CD4-positive, alpha-beta T cell treated with Interleukin-17A for 1 hour (primary cell): ENCODE data around the gene OPCML.

Source experiments
- DNase-seq: peaks from one replicate; pipeline ENCODE4 v3.0.0-alpha.2; 2020

The OPCML gene

DNA sequence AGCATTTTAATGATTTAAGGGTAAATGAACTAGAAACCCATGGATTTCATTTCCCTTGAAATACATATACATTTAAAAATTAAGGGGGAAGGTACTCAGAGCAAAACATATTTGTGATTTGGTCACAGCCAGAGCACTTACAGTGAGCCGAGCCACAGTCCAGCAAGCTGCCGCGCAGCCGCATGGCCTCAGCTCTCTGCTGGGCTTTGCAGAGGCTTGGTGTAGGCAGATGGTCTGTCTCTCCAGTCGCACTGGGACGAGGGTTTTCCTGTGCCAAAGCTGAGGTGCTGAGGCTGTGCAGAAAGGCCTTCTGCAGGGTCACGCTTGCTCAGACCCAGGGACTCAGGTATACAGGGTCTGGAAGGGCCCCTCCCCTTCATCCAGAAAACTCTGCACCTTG lies 367.3 kb downstream of the OPCML start:
- DNase-seq: no peak

DNA sequence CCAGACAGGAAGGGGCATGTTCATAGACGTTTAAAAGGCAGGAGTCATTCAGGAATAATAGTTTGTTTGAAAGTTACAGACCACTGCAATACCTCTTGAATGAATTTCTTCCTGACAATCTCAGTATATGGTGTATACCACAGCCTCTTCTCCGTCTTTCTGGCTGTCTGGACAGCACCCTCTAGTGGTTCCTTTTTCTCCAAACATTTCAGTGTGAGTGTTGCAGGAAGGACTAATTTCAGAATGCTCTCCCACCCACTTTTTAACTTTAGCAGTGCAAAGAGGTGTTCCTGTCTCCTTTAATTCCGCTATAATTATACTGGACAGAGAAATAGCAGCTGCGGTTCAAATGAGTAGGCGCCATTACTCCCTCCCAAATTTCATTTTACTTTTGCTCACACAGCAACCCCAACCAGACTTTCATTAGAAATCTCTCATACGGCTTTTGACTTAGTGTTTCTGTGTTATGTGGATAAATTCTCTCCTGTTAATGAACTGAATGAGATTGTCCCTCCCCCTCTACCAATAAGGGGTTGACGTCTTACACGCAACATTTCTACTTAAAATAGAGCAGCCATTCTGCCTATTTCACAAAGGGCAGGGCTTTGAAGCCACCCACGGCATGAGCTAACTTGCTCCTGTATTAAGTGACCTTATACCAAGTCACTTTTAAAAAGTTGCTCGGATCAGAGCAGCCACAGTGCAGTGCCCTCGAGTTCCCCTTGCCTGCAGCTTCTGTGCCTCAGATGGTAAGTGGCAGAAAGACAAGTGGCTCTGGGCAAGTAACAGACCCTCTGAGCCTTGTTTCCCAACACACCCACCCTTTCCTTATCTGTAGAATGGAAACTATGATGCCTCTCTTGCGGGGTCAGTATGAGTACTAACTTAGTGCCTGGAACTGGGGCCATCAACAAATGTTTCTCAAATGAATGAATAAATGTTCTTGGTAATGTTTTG lies 368.6 kb downstream of the OPCML start:
- peak; percentile 10 for DNase-seq

DNA sequence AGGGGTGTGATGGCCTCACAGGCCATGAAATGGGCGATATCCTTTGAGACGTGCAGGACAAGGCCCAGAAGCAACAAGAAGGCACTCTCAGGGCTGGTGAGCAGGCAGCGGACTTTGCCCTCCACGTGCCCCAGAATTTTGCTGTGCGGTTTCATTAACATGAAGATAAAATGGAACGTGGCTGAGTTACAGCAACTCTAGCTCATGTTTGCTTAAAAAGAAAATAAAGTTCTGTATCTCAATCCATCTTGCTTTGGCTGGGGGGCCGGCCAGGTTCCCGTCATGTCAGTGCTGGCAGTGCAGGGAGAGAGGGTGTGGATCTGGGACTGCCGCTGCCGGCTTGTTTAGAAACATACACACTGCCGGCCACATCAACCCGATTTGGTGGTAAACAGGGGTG lies 370.1 kb downstream of the OPCML start:
- no peak for DNase-seq

DNA sequence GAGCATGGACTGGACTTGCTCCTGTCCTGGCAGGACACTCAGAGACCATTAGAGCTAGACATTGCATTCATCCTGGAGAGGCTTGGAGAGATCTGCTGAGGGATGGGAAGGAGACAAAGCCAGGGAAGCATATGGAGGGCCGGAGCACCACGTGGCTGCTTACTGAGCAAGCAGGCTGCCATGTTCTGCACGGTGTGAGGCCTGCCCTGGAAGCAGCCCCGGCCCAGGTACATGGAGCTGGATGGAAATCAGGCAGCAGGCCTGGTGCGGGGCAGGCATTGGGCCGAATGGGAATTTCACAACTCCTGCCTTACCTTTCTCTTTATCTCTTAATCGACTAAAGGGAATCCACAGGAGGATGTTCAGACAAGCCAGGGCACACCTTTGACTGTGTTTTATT lies 371.5 kb downstream of the OPCML start:
- no peak for DNase-seq

DNA sequence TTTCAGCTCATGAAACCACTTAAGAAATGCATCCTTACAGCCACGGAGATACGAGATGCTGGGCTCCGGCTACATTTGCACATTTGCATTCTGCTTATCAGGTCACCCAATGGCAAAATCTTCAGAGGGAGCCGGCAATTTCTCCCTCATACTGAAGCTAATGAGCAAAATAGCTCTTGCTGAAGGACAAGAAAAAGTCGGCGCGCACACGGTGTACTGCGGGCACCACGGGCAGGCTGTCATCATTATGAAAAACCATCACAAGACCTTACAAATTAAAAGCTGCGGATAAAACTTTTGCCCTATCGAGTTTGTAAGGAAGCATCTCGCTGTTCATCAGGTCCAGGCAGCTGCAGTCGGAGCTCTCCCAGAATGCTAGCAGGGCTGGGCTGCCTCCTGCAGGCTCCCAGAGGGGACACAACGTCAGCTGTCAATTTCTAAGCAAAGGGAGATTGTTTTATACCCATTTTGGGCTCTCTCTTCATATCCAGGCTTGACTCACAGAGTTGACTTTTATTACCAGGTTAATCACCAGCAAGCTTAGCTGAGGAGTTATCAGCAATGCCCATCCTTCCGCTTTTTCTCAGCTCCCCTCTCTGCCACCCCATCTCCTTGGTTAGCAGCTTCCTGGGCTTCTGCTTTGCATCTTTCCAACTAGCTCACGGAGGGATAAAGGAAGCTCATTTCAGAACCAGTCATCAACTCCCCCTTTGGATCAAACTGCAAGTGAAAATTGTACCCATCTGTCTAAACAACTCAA lies 375.1 kb downstream of the OPCML start:
- no peak for DNase-seq

DNA sequence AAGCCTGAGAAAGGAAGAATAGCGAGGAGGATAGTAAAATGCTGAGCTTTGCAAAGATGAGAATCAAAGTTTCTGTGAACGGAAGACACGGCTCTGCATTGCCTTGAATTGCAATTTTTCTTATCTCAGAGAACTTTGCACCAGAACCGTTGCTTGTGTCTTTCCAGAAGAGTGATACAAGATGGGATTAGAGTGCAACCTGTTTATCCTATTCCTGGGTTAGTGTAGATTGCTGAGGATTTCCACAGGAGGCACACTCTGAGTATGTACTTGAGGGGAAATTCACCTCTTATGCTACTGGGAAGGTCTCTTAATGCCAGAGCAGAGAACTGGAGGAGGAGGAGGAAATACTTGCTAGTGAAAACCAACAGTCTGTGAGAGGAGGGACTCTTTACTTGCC lies 377.5 kb downstream of the OPCML start:
- no peak for DNase-seq

DNA sequence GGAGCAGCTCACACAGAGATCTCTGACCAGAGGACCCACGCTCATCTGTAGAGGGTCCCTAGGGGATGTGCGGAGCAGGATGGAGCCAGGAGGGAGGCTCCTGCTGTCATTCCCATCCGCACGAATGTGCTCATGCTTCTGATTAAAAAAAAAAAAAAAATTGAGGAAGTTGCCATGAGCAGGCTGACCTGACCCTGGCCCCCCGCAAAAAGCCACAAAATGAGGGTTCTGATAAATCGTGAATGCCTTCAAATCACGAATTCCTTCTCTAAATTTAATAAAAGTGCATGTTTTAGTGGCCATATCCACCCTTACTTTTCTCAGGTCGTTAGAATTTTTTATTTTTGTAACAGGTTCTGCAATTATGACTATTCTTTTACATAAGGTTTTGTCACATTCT lies 378.2 kb downstream of the OPCML start:
- no peak for DNase-seq

DNA sequence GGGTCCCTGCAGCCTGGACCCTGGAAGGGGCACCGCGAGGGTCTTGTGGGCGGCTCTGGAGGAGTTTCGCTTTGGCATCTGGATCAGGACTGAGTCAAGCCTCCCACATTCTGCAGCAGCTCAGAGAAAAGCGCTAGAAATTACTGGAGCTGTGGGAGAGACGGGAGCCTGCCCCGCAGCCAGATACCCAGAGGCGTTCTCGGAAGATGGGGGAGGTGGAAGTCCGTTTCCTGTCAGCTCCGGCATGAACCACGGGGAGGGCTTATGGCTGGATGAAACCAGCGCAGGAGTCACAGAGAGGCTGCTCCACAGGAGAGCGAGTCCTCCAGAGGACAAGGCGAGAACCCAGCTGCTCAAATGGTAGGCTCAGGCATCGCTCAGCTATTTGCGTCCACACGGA lies 379.3 kb downstream of the OPCML start:
- DNase-seq: no peak

DNA sequence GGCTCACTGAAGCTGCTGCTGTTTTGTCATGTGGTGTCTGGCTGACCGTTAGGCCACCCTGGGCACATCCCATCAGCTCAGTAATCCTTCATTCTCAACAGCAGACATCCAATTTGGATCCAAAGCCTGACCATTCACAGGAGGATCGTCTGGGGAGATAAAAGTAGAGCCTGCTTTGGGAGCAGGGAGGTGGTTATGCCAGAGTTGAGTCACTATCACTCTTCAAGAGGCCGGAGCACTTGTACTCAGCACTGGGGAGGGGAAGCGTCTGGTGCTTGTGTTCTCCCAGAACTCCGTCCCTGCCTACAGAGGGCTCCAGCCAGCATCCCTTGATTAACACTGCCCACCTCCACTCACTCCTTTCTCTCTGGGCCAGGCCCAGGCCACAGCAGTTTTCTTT lies 382.6 kb downstream of the OPCML start:
- DNase-seq: no peak

DNA sequence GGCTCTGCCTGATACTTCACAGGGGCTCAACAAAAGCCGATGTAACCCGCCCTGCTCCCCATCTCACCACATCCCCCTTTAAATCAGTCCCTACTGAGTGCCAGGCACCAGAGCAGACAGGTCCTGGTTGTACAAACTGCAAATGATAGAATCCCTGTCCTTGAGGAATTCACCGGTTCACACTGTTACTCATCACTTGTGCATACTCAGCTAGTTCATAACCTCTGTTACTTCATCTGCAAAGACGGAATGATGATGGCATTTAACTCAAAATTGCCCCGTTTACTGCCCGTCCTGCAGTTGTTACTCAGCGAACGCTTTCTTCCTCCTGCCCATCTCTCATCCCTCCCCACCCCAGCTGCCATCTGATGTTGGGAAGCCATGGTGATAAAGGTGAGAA lies 384.7 kb downstream of the OPCML start:
- no peak for DNase-seq

DNA sequence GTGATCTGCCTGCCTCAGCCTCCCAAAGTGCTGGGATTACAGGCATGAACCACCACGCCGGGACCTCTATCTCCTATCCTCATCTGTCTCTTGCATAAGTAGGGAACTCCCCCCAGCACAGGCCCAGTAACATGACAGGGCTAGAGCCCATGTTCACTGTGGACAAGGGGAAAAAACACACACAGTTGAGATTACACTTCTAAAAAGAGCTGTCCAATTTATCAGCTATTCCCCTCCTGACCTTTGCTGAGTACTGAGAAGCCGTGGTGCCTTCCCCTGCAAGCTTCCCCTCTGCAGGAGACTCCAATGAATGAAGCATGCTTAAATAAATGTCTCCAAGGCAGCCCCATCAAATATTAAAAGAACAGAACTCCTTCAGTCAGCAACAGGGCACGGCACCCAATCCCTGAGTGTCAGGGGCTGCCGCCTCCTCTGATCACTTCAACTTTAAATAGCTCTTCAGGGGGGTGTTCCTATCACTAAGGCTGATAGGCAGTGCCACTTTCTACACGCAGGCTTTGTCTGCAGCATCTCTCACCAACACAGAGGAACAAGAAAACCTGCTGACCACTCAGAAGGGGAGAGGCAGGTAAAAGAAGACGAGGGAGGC lies 385.5 kb downstream of the OPCML start:
- DNase-seq: no peak

DNA sequence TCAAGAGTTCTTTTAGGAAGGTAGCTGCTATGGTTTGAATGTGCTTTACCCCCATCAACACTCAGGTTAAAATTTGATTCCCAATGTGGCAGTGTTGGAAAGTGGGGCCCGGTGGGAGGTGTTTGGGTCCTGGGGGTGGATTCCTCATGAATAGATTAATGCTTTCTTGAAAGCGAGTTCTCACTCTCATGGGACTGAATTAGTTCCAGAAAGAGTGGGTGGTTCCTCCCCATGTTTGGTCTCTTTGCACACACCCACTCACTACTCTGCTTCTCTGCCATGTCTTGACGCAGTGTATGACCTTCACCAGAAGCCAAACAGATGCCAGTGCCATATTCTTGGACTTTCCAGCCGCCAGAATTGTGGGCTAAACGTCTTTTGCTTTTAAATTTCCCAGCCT lies 394.4 kb downstream of the OPCML start:
- DNase-seq: no peak

DNA sequence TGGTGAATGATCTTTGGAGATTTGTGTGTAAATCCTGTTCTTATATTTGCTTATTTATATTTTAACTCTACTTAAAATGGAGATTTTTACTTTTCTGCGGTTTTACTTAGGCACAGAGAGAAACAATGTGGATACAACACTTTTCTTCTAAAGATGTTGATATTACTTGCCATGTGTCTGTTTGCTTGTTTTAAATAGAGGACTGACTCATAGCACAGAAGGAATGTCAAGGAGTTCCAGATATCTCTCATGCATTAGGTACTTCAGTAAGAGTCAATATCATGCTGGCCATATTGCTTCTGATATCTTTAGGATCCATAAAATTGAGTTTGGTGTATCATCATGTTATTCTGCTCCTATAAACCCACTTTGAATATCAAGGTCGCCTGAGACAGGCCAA lies 395.0 kb downstream of the OPCML start:
- no peak for DNase-seq

DNA sequence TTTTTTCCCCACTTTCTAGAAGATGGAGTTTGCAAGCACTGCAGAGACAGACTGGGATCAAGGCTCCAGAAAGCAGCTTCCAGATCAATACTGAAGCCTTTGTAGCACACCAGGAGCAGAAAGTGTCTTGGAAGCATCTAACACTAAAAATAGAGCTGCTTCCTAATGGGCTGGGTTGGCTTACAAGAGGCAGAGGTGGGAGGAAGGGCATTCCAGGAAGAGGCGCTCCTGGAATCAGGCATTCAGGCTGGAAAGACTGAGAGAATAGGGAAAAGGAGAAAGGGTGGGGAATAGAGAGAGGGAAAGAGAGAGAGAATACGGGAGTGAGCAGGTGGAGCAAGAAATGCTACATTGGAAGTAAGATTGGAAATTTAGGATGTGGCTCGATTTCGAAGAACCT lies 395.9 kb downstream of the OPCML start:
- DNase-seq: no peak

DNA sequence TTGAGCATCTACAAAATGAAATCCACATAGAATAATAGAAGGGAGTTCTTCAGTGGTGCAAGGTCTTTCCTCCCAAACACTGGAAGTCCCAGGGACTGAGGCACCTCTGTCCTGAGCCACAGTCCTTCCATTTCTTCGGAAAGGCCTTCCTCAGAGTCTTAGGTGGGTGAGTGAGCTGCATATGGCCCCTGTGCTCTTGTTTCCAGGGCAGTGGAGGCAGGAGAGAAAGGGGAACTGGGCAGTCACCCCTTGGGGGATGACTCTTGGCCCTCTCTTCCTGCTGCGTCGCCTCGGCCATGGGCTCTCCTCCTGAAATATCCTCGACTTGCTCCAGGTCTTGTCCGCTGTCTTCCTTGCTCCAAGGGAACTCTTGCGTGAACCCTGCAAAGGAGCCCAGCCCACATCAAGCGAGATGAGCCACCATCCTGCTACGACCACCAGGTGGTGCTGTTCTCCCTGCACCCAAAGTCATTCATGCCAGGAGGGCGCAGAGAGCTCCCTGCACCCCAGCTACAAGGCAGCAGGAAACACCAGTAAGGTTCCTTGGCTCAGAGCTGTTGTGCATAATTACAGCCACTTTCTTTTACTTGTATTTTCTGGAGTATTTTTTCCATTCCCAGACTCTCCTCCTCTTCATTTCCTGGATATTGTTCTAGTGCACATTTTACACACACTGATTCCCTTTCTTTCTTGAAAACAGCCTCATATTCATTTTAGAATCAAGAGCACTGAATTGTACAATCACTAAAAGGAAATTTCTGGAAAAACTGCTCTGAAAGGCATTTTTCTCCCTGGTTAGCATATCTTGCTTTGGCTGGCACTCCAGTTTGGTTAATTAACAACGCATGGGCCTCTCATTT lies 397.8 kb downstream of the OPCML start:
- peak; percentile 17 for DNase-seq

DNA sequence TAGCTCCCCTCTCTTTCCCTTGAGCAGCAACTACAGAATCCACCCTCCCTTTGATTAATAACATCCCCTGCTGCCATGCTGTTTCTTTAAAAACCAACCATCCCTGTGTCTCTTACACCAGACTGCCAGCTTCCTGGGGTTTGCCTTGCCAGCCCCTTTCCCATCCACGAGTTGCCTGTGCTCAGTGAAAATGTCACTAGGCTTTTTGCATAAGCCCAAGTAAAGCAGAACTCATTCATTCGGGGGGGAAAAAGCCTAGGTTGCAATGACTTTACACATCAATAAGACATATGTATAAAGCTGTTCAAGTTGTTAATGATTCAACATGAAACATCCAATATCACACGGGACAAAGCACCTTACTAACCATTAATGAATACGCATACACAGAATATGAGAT lies 398.7 kb downstream of the OPCML start:
- DNase-seq: no peak

DNA sequence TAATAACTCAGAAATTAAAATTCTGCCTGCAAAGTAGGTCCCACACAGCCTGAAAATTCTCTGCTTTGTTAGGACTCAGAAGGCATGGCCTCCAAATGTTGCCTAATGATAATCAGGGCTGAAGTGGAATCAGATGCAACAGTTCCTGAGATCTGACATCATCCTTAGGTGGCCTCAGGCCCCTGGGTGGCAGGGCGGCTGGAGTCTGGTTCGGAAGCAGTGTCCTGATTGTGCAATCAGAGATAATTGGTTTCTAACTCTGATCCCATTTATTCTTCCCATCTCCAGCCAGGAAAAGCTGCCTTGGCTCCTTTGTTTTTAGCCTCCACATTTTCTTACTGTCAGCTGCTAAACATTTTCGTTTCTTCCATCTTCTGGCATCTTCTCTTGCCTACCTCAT lies 399.3 kb downstream of the OPCML start:
- DNase-seq: no peak

DNA sequence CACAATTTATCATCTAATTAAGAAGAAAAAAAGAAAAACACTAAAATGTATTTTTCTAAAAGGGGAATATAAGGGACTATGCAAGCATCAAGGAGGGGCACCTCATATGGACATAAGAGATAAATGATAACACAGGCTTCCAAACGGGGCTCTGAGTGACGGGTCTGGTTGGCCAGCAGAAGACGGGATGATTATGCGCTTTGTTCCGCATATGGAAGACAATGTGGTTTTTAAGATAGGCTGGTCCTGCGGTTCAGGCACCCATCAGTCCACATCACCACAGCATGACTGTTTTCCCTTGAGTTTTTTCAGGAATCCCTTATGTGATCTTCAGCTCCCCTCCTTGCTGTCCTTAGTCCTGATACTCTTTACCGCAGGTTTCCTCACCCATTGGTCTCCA lies 404.6 kb downstream of the OPCML start:
- no peak for DNase-seq

DNA sequence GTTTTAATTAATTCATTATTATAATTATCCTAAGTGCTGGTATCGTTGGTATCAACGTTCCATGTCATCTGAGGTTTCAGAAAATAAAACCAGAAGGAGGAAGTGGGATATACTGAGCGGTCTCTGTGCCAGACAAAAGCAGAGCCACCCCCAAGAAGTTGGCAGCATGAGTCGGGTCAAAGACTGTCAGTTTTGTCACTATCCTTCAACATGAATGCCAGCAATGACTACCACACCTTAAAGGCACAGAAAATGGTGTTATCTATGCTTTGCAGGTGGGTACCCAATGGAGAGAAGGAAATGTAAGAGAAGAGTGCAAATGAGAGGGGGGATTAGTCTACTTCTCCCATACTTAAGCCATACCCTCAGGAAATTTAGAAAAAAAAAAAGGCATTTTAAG lies 408.5 kb downstream of the OPCML start:
- no peak for DNase-seq

DNA sequence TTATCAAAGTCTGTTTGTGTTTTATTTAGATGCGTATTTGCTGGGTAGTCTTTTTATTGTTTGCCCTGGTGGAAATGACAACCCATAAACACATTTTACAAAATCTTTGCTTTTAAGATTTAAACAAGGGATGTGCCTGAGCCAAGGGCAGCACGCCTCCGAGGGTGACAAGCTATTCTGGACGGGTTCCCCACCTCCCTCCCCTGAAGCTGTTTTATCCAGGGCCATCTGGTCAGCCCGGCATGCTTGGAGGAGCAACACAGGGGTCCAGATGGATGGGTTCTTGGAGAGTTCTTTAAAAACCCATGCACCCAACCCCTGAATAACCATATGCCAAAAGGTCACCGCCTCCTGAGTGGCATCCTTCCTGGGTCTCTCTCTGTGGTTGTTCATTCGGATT lies 408.9 kb downstream of the OPCML start:
- DNase-seq: no peak

DNA sequence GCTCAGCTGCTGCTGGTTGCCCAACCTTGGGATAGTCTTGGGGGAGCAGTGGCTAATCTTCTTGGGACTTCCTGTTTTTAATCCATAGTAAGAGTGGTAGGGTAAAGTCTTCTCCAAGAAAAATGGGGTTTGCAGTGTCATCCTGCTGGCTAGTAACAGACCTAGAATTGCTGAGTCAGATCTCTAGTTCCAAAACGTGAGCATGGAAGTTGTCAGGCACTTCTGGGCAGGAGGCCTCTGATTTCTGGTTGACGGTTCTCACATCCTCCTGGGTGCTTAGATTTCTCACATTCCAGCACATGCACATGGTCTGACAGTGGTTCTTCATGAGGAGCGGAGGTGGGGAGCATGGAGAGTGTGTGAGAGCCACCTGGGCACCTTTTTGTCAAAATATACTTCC lies 410.0 kb downstream of the OPCML start:
- DNase-seq: no peak

DNA sequence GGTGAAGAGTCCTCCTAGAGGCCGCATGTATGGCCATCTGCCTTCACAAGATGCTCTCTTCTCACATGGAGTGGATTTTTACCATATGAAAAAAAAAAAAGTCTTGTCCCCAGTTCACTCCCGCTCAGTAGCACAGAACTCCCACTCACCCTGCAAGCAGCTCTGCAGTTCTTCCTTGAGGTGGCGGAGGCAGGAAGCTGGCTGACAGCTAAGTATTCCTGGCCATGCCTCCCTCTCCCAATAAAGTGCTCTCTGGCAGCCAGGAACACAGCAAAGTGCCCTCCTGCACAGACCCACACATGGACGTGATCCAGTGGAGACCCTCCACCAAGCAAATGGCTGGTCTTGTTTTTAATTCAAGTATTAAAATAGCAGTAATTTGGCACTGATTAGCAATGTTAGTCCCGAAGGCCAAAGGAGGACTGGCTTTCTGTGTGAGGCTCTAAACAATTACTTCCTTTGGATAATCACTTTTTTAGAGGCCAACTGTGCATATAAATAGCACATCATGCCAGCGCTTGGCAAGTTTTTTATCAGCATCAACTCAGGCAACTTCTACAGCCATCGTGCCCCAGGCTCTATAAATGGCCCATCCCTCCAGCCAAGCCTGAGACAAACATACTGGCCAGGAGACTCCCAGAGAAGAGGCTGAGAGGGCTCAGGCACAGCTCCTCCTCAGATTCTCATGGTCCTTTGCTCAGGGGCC lies 413.6 kb downstream of the OPCML start:
- no peak for DNase-seq
